ENCODE results near the gene SRP68. TPM values are rescaled to one million over a fixed set of nuclear protein-coding genes. Genes with fewer than 3 reads are reported as not detected.

SRP68 gene
- total and polyA plus RNA-seq, 2 donors (not counting 1 experiment from before 2014, with no cell fraction given) = 34.0 to 68.6 TPM

DNA sequence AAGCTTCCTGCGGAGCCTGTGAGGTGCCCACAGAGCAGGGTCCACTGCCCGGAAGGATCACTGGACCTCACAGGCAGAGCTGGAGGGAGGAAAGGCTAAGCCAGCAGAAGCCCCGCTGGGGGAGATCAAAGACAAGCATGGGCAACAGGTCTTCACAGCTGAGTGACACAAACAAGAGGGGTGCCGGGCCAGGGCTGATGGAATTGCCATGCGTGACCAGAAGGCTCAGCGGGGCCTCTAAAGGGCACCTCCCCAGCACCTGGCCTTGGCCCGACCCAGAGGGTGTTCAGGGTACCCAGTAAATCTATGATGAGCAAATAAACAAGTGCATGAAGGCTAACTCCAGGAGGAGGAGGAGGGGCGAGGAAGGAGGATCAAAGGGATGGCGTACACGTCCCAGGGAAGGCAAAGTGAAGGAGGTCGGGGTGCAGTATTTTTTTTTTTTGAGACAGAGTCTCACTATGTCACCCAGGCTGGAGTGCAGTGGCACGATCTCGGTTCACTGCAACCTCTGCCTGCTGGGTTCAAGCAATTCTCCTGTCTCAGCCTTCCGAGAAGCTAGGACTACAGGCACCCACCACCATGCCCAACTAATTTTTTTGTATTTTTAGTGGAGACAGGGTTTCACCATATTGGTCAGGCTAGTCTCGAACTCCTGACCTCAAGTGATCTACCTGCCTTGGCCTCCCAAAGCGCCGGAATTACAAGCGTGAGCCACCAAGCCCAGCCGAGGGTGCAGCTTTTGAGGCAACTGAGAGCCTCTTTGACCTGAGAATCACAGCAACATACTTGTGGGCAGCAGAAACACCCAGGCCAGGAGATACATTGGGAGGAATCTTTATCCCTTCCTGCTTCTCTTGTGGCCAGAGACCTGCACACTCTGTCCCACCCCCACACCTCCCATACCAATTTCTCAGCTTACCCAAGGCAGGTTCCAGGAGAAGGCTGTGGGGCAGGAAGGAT, 47.4 kb upstream of the SRP68 start:
- TF ChIP-seq, protein P1, sequence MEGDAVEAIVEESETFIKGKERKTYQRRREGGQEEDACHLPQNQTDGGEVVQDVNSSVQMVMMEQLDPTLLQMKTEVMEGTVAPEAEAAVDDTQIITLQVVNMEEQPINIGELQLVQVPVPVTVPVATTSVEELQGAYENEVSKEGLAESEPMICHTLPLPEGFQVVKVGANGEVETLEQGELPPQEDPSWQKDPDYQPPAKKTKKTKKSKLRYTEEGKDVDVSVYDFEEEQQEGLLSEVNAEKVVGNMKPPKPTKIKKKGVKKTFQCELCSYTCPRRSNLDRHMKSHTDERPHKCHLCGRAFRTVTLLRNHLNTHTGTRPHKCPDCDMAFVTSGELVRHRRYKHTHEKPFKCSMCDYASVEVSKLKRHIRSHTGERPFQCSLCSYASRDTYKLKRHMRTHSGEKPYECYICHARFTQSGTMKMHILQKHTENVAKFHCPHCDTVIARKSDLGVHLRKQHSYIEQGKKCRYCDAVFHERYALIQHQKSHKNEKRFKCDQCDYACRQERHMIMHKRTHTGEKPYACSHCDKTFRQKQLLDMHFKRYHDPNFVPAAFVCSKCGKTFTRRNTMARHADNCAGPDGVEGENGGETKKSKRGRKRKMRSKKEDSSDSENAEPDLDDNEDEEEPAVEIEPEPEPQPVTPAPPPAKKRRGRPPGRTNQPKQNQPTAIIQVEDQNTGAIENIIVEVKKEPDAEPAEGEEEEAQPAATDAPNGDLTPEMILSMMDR (conservative IDR thresholded peaks at IDR 0.05 in 1 of 2, IDR thresholded peaks at IDR 0.05 in 1 of 2; ENCODE audit: low read depth in 1 of 2, low read length in 2 of 2) = no peak
- TF ChIP-seq EZH2 (IDR thresholded peaks at IDR 0.05; ENCODE audit: low read length, missing control alignments) = no peak
- Histone ChIP-seq H3K9ac (ENCODE audit: insufficient read depth, low read length) (no peak overlapping the region), H2AFZ (ENCODE audit: low read length) (no peak overlapping the region), H3K27ac (ENCODE audit: insufficient read depth, low read length) (no peak overlapping the region), H3K79me2 (ENCODE audit: control insufficient read depth, insufficient read depth, low read length) (no peaks in the 10 kb centered on the region), H3K9me3 (ENCODE audit: control insufficient read depth, insufficient read depth, low read depth, low read length) (no peaks in the 10 kb centered on the region), H3K4me1 (ENCODE audit: control insufficient read depth, extremely low read depth, insufficient read depth, low read length) (no peaks in the 10 kb centered on the region), H3K27me3 (ENCODE audit: control insufficient read depth, insufficient read depth, low read length) (peaks cover 5% of the 10 kb centered on the region), H3K4me3 (replicated peaks in 1 of 4; ENCODE audit: control extremely low read depth in 1 of 4, insufficient read depth in 1 of 4, low read depth in 3 of 4, low read length in 4 of 4) (no peak overlapping the region), H4K20me1 (ENCODE audit: control insufficient read depth, extremely low read depth, insufficient read depth, low read length) (no peaks in the 10 kb centered on the region), H3K36me3 (ENCODE audit: control insufficient read depth, insufficient read depth, low read length) (no peaks in the 10 kb centered on the region), H3K4me2 (ENCODE audit: extremely low read depth, insufficient read depth, low read length) (no peak overlapping the region)
- no peak for DNase-seq (ENCODE audit: low read depth in 2 of 2)

DNA sequence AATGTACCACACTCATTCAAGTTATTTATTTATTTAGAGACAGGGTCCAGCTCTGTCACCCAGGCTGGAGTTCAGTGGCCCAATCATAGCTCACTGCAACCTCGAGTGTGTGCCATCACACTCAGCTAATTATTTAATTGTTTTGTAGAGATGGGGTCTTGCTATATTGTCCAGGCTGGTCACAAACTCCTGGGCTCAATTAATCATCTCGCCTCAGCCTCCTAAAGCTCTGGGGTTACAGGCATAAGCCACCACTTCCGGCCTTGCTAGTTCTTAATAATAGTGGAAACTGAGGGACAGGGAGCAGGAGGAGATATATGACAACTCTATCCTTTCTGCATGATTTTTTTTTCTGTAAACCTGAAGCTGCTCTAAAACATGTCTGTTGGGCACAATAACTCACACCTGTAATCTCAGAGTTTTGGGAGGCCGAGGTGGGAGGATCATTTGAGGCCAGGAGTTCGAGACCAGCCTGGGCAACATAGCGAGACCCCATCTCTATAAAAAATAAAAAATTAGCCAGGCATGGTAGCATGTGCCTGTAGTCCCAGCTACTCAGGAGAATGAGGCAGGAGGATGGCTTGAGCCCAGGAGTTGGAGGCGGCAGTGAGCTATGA, 42.9 kb upstream of the SRP68 start:
- Histone ChIP-seq H3K36me3 (ENCODE audit: control insufficient read depth, insufficient read depth, low read length) (no peaks in the 10 kb centered on the region), H2AFZ (ENCODE audit: low read length) (no peak overlapping the region), H3K27me3 (ENCODE audit: control insufficient read depth, insufficient read depth, low read length) (no peaks in the 10 kb centered on the region), H3K79me2 (ENCODE audit: control insufficient read depth, insufficient read depth, low read length) (no peaks in the 10 kb centered on the region), H3K4me3 (replicated peaks in 1 of 4; ENCODE audit: control extremely low read depth in 1 of 4, insufficient read depth in 1 of 4, low read depth in 3 of 4, low read length in 4 of 4) (no peak overlapping the region), H3K9me3 (ENCODE audit: control insufficient read depth, insufficient read depth, low read depth, low read length) (no peaks in the 10 kb centered on the region), H3K4me1 (ENCODE audit: control insufficient read depth, extremely low read depth, insufficient read depth, low read length) (no peaks in the 10 kb centered on the region), H3K4me2 (ENCODE audit: extremely low read depth, insufficient read depth, low read length) (no peak overlapping the region), H4K20me1 (ENCODE audit: control insufficient read depth, extremely low read depth, insufficient read depth, low read length) (no peaks in the 10 kb centered on the region), H3K27ac (ENCODE audit: insufficient read depth, low read length) (no peak overlapping the region), H3K9ac (ENCODE audit: insufficient read depth, low read length) (no peak overlapping the region)
- DNase-seq (ENCODE audit: low read depth in 2 of 2) = no peak
- no peak for TF ChIP-seq EZH2 (IDR thresholded peaks at IDR 0.05; ENCODE audit: low read length, missing control alignments)
- TF ChIP-seq, protein P1 (conservative IDR thresholded peaks at IDR 0.05 in 1 of 2, IDR thresholded peaks at IDR 0.05 in 1 of 2; ENCODE audit: low read depth in 1 of 2, low read length in 2 of 2) = no peak

DNA sequence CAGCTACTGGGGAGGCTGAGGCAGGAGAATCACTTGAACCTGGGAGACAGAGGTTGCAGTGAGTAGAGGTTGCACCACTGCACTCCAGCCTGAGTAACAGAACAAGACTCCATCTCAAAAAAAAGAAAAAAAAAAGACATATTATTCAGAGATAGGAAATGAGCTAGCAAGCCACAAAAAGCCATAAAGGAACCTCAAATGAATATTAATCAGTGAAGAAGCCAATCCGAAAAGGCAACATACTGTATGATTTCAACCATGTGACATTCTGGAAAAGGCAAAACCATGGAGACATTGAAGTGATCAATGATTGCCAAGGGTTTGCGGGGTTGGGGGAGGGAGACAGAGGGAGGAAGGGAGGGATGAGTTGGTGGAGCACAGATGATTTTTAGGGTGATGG, 39.6 kb upstream of the SRP68 start:
- H3K36me3 ChIP-seq (ENCODE audit: control insufficient read depth, insufficient read depth, low read length) = no peaks in the 10 kb centered on the region
- no peaks in the 10 kb centered on the region for H3K79me2 ChIP-seq (ENCODE audit: control insufficient read depth, insufficient read depth, low read length)
- no peaks in the 10 kb centered on the region for H4K20me1 ChIP-seq (ENCODE audit: control insufficient read depth, extremely low read depth, insufficient read depth, low read length)
- no peak overlapping the region for H3K4me2 ChIP-seq (ENCODE audit: extremely low read depth, insufficient read depth, low read length)
- no peak overlapping the region for H2AFZ ChIP-seq (ENCODE audit: low read length)
- no peak overlapping the region for H3K9ac ChIP-seq (ENCODE audit: insufficient read depth, low read length)
- H3K4me1 ChIP-seq (ENCODE audit: control insufficient read depth, extremely low read depth, insufficient read depth, low read length) = no peaks in the 10 kb centered on the region
- TF ChIP-seq, protein P1 (conservative IDR thresholded peaks at IDR 0.05 in 1 of 2, IDR thresholded peaks at IDR 0.05 in 1 of 2; ENCODE audit: low read depth in 1 of 2, low read length in 2 of 2) = no peak
- TF ChIP-seq EZH2 (IDR thresholded peaks at IDR 0.05; ENCODE audit: low read length, missing control alignments) = no peak
- peak in 1 of 2 donors; percentile 34 for DNase-seq (ENCODE audit: low read depth in 2 of 2)
- H3K9me3 ChIP-seq (ENCODE audit: control insufficient read depth, insufficient read depth, low read depth, low read length) = no peaks in the 10 kb centered on the region
- no peak overlapping the region for H3K27ac ChIP-seq (ENCODE audit: insufficient read depth, low read length)
- no peaks in the 10 kb centered on the region for H3K27me3 ChIP-seq (ENCODE audit: control insufficient read depth, insufficient read depth, low read length)
- no peak overlapping the region for H3K4me3 ChIP-seq (replicated peaks in 1 of 4; ENCODE audit: control extremely low read depth in 1 of 4, insufficient read depth in 1 of 4, low read depth in 3 of 4, low read length in 4 of 4)
